H9 (cell line): Measurements from ENCODE around the gene ANKRD44. TPM values are rescaled to one million over a fixed set of nuclear protein-coding genes. Genes with fewer than 3 reads are reported as not detected.

ENCODE experiments used
- DNase-seq: peaks from one replicate; pipeline ENCODE4 v3.0.0-alpha.2; 2017
- H2AFZ ChIP-seq: one replicate; pipeline ENCODE4 v1.6.1; 2013; ENCODE audit warnings: mild to moderate bottlenecking, low read length, control low read depth, moderate library complexity
- H2AK5ac ChIP-seq: 2 replicates; pipeline ENCODE4 v1.6.1; 2013; ENCODE audit warnings: low read length, control low read depth, mixed read lengths; ENCODE audit not compliant: insufficient read length
- H2BK120ac ChIP-seq: one replicate; pipeline ENCODE4 v1.6.1; 2013; ENCODE audit warnings: low read depth, mild to moderate bottlenecking, low read length, control low read depth, inconsistent platforms; ENCODE audit not compliant: poor library complexity, severe bottlenecking
- H2BK12ac ChIP-seq: 2 replicates; pipeline ENCODE4 v1.6.1; 2013; ENCODE audit warnings: low read length, control low read depth, mixed read lengths, low read depth; ENCODE audit not compliant: insufficient read length
- H2BK15ac ChIP-seq: 2 replicates; pipeline ENCODE4 v1.6.1; 2013; ENCODE audit warnings: low read depth, low read length, control low read depth
- H2BK20ac ChIP-seq: one replicate; pipeline ENCODE4 v1.6.1; 2013; ENCODE audit warnings: low read depth, mild to moderate bottlenecking, low read length, control low read depth, inconsistent platforms; ENCODE audit not compliant: poor library complexity, severe bottlenecking
- H2BK5ac ChIP-seq: 2 replicates; pipeline ENCODE4 v1.6.1; 2013; ENCODE audit warnings: low read length, control low read depth, mixed read lengths; ENCODE audit not compliant: insufficient read length
- H3K14ac ChIP-seq: 2 replicates; pipeline ENCODE4 v1.6.1; 2013; ENCODE audit warnings: low read length, control low read depth; ENCODE audit not compliant: insufficient read depth
- H3K18ac ChIP-seq: 2 replicates; pipeline ENCODE4 v1.6.1; 2013; ENCODE audit warnings: low read depth, mild to moderate bottlenecking, mixed read lengths, low read length, control low read depth; ENCODE audit not compliant: insufficient read length
- H3K23ac ChIP-seq: 2 replicates; pipeline ENCODE4 v1.6.1; 2013; ENCODE audit warnings: low read length, control low read depth, mixed read lengths, low read depth; ENCODE audit not compliant: insufficient read length
- H3K23me2 ChIP-seq: 2 replicates; pipeline ENCODE4 v1.6.1; 2013; ENCODE audit warnings: low read depth, mild to moderate bottlenecking, mixed read lengths, low read length, control low read depth; ENCODE audit not compliant: insufficient read length, poor library complexity, severe bottlenecking
- H3K27ac ChIP-seq: 2 replicates; pipeline ENCODE4 v1.5.1; 2013; ENCODE audit warnings: low read length, control low read depth, mixed read lengths, low read depth; ENCODE audit not compliant: insufficient read length
- H3K27me3 ChIP-seq: 2 replicates; pipeline ENCODE4 v1.6.1; 2013; ENCODE audit warnings: low read length, control low read depth, inconsistent platforms; ENCODE audit not compliant: insufficient read depth
- H3K4ac ChIP-seq: 2 replicates; pipeline ENCODE4 v1.6.1; 2013; ENCODE audit warnings: low read depth, mild to moderate bottlenecking, control low read depth, inconsistent platforms, low read length, moderate library complexity
- H3K4me1 ChIP-seq: 2 replicates; pipeline ENCODE4 v1.6.1; 2013; ENCODE audit warnings: low read length, control low read depth, inconsistent platforms; ENCODE audit not compliant: insufficient read depth
- H3K4me2 ChIP-seq: 2 replicates; pipeline ENCODE4 v1.6.1; 2013; ENCODE audit warnings: low read length, control low read depth, mixed read lengths; ENCODE audit not compliant: insufficient read length, insufficient read depth
- H3K56ac ChIP-seq: 2 replicates; pipeline ENCODE4 v1.6.1; 2013; ENCODE audit warnings: low read depth, mild to moderate bottlenecking, mixed read lengths, low read length, control low read depth; ENCODE audit not compliant: insufficient read length
- H3K79me1 ChIP-seq: 2 replicates; pipeline ENCODE4 v1.6.1; 2013; ENCODE audit warnings: low read depth, mild to moderate bottlenecking, moderate library complexity, low read length, control low read depth, inconsistent platforms; ENCODE audit not compliant: insufficient read depth, poor library complexity, severe bottlenecking
- H3K79me2 ChIP-seq: 2 replicates; pipeline ENCODE4 v1.6.1; 2013; ENCODE audit warnings: low read length, control low read depth, inconsistent platforms; ENCODE audit not compliant: insufficient read depth
- H3K9ac ChIP-seq: 2 replicates; pipeline ENCODE4 v1.6.1; 2013; ENCODE audit warnings: low read length, control low read depth, mixed read lengths; ENCODE audit not compliant: insufficient read length; ENCODE audit errors: extremely low read depth
- H3K9me3 ChIP-seq: one replicate; pipeline ENCODE4 v1.6.1; 2013; ENCODE audit warnings: low read depth, low read length, inconsistent platforms; ENCODE audit not compliant: control insufficient read depth
- H3T11ph ChIP-seq: one replicate; pipeline ENCODE4 v1.6.1; 2013; ENCODE audit warnings: mild to moderate bottlenecking, low read length, control low read depth, inconsistent platforms
- H4K20me1 ChIP-seq: one replicate; pipeline ENCODE4 v1.6.1; 2013; ENCODE audit not compliant: control insufficient read depth, insufficient read length, insufficient read depth
- H4K5ac ChIP-seq: 2 replicates; pipeline ENCODE4 v1.6.1; 2013; ENCODE audit warnings: low read depth, mild to moderate bottlenecking, mixed read lengths, low read length, control low read depth; ENCODE audit not compliant: insufficient read length
- H4K8ac ChIP-seq: replicated peaks from 2 replicates; pipeline ENCODE4 v1.6.1; 2013; ENCODE audit warnings: low read length, control low read depth, mixed read lengths, low read depth; ENCODE audit not compliant: insufficient read length
- H4K91ac ChIP-seq: 2 replicates; pipeline ENCODE4 v1.6.1; 2013; ENCODE audit warnings: low read depth, mild to moderate bottlenecking, moderate library complexity, mixed read lengths, low read length, control low read depth; ENCODE audit not compliant: insufficient read length
- H3K27ac Mint-ChIP-seq, 3 experiments: 2 replicates in 2 of 3; 3 replicates in 1 of 3; pipeline ENCODE4 v1.8.0; 2020 to 2021; ENCODE audit warnings: mixed read lengths in 3 of 3, mild to moderate bottlenecking in 1 of 3, moderate library complexity in 1 of 3
- H3K27me3 Mint-ChIP-seq: 2 replicates; pipeline ENCODE4 v1.8.0; 2021; ENCODE audit warnings: low read depth, mild to moderate bottlenecking, moderate library complexity, mixed read lengths
- H3K36me3 Mint-ChIP-seq, 3 experiments: 2 replicates in 2 of 3; 3 replicates in 1 of 3; pipeline ENCODE4 v1.8.0; 2020 to 2021; ENCODE audit warnings: low read depth in 3 of 3, mixed read lengths in 3 of 3; ENCODE audit not compliant: insufficient read depth in 1 of 3
- H3K4me1 Mint-ChIP-seq, 2 experiments: 2 replicates each; pipeline ENCODE4 v1.8.0; 2020; ENCODE audit warnings: mixed read lengths in 2 of 2
- H3K4me3 Mint-ChIP-seq, 2 experiments: 2 replicates in 1 of 2; 3 replicates in 1 of 2; pipeline ENCODE4 v1.8.0; 2020 to 2021; ENCODE audit warnings: mild to moderate bottlenecking in 2 of 2, mixed read lengths in 2 of 2, moderate library complexity in 1 of 2
- H3K9me3 Mint-ChIP-seq, 2 experiments: 2 replicates in 1 of 2; 3 replicates in 1 of 2; pipeline ENCODE4 v1.8.0; 2020; ENCODE audit warnings: mild to moderate bottlenecking in 2 of 2, mixed read lengths in 2 of 2, moderate library complexity in 1 of 2
- CTCF ChIP-seq: fragments of 200-600 bp; sonication (generic); conservative IDR thresholded peaks from 3 replicates; pipeline ENCODE4 v1.8.0; 2021; ENCODE audit warnings: antibody characterized with exemption, mild to moderate bottlenecking
- WGBS: extraction: QIAGEN DNeasy Blood & Tissue Kit; methylation state at CpG from one replicate; pipeline ENCODE4 v1.1.7; 2013; ENCODE audit warnings: missing lambda C conversion rate, low lambda C conversion rate, mixed read lengths; ENCODE audit not compliant: insufficient read length; ENCODE audit errors: extremely low coverage; 5-methylcytosine and 5-hydroxymethylcytosine counted together
- total RNA-seq: library from RNA; stranded (reverse); gene quantifications from 2 replicates; pipeline ENCODE4 v1.2.1, GENCODE V29; 2021

The ANKRD44 gene
- total RNA-seq, 1 experiment from 2014 or later, result 1.9 TPM

DNA sequence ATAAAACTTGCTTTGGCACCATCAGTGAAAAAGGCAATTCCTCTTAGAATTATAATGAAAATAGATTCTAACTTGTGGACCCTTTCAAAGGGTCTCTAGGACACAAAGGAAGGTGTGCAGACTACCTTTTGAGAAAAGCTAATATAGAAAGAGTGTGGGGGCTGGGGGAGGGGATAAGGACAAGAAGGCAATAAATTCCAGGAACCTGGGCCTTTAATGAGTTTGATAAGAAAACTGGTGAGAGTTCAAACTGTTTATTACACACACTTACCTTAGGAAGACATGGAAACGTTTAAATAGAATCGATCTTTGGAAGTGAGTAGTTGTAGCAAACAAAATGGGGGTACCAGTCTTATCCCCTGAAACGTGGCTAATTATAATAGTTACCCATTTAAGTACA, 344.5 kb downstream of the ANKRD44 start:
- H3K27me3 Mint-ChIP-seq, result no peaks in the 10 kb centered on the region
- H3K4me2 ChIP-seq, result no peak overlapping the region

More for the DNA sequence above, 344.5 kb downstream of the ANKRD44 start:
- H2BK5ac ChIP-seq, result no peak overlapping the region
- H3K27ac ChIP-seq, result no peak overlapping the region
- no CpG with 5 or more reads among the region's 3 CpGs for WGBS
- Mint-ChIP-seq H3K4me3 (no peak overlapping the region), H3K9me3 (peaks cover 15% of the 10 kb centered on the region in 2 experiments; a peak in 4 of 5 replicates), H3K27ac (0 out of 7 replicates have a peak overlapping the region, but pooled peaks of 2 of the 3 experiments have one; percentile 52 to 56), H3K36me3 (peaks cover 5 to 18% (median 11%) of the 10 kb centered on the region in 3 experiments), H3K4me1 (peaks cover 18 to 29% of the 10 kb centered on the region in 2 experiments)
- no peak overlapping the region for H3K9ac ChIP-seq
- no peak overlapping the region for H2BK15ac ChIP-seq
- no peaks in the 10 kb centered on the region for H3K9me3 ChIP-seq
- H3K14ac ChIP-seq, result no peak overlapping the region
- no peak overlapping the region for H2AK5ac ChIP-seq
- H3K4ac ChIP-seq, result no peak overlapping the region
- no peak overlapping the region for H4K5ac ChIP-seq
- H3K56ac ChIP-seq, result no peak overlapping the region
- H3T11ph ChIP-seq, result no peak overlapping the region
- H4K8ac ChIP-seq, result no peak overlapping the region
- no peaks in the 10 kb centered on the region for H3K27me3 ChIP-seq
- H2BK120ac ChIP-seq, result no peak overlapping the region
- no peaks in the 10 kb centered on the region for H4K20me1 ChIP-seq
- no peak overlapping the region for H3K23ac ChIP-seq
- no peak overlapping the region for H3K18ac ChIP-seq
- no peak overlapping the region for H4K91ac ChIP-seq
- H3K79me1 ChIP-seq, result no peaks in the 10 kb centered on the region
- peak overlapping the region; percentile 91 for H2AFZ ChIP-seq
- no peak for DNase-seq
- H2BK12ac ChIP-seq, result no peak overlapping the region
- H3K79me2 ChIP-seq, result no peaks in the 10 kb centered on the region
- no peak overlapping the region for H2BK20ac ChIP-seq
- no peaks in the 10 kb centered on the region; the same call in 1 of the 2 replicates for H3K4me1 ChIP-seq
- no peak for TF ChIP-seq CTCF
- H3K23me2 ChIP-seq, result no peaks in the 10 kb centered on the region
